NB4 (cell line): ENCODE measurements around the gene MRPL23.

Experiments
- DNase-seq: peaks from one replicate; pipeline ENCODE4 v3.0.0; 2010; ENCODE audit warnings: low read depth
- H3K4me3 ChIP-seq: one replicate; pipeline ENCODE4 v1.5.1; 2011; ENCODE audit warnings: mild to moderate bottlenecking, low read depth, low read length, moderate library complexity
- MYC ChIP-seq: IDR thresholded peaks from 2 replicates; pipeline ENCODE4 v1.6.1; 2011; ENCODE audit warnings: low read depth, low read length
- POLR2A ChIP-seq: IDR thresholded peaks from 2 replicates; pipeline ENCODE4 v1.6.1; 2011; ENCODE audit warnings: mild to moderate bottlenecking; ENCODE audit not compliant: insufficient read length; ENCODE audit errors: extremely low read depth
- TF ChIP-seq, protein P1 (sequence below): IDR thresholded peaks from one replicate; pipeline ENCODE4 v1.5.1; 2012; ENCODE audit warnings: low read depth, low read length
- TF ChIP-seq, protein P2 (sequence below): IDR thresholded peaks from 2 replicates; pipeline ENCODE4 v1.6.1; 2011; ENCODE audit warnings: low read depth, low read length

MRPL23 gene

DNA sequence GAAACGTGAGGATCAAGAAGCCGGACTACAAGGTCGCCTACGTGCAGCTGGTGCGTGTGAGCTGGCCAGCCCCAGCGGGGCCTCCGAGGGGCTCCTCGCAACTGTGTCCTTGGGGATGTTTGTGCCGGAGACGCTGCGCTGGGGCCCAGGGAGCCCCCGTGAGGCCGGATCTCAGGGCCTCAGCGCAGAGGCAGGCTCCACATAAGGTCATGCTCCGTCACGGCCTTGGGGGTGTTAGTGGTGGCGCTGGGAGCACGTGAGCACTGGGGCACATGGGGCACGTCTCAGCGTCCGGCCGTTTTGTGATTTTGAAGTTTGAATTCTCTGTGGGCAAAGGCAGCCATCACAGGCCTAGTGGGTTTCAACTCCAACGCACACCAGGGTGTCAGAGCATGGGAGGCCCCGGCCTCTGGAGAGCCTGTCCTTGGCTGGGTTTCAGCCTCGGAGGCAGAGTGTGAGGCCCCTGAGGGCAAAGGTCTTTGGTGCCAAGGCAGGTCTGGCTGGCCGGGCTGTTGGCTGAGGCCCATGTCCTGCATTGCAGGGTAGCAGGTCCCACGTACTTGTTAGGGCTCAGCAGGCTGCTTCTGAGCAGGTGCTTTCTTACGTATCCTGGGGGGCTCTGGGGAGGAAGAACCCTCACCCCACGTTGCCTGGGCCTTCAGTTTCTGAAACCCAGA, 5.8 kb downstream of the MRPL23 start:
- no peak for DNase-seq

DNA sequence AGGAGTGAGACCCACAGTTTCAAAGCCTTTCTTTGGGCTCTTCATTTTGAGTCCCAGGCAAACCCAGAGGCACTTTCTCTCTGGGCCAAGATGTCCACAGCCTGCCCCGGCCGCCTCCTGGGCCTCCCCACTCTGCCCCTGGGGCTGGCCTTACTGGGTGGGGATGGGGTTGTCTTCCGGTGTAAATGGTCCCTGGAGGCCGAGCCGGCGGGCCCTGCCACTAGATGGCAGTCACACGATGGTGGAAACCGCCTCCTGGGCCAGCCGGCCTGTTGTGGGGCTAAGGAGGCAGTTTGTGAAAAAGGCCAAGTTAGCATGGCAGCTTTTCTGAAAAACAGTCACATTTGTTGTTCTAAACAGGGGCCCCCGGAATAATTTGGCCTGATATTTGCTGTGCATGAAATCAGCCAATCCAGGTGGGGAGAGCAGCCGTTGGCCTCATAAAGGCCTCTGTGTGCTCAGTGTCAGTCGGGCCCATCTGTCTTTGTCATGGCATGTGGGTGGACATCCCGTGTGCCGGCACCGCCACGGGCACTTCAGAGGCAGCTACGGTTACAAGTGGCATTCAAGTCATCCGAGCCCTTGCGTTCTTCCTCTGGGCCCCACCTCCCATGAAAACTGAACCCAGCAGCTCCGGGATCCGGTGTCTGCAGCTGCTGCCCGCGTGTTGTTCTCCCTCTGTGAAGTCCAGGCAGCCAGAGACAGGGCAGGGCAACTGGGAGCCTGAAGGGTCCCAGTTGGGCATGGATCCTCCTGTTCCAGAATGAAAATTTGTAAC, 6.5 kb downstream of the MRPL23 start:
- no peak overlapping the region for H3K4me3 ChIP-seq
- TF ChIP-seq, protein P1, sequence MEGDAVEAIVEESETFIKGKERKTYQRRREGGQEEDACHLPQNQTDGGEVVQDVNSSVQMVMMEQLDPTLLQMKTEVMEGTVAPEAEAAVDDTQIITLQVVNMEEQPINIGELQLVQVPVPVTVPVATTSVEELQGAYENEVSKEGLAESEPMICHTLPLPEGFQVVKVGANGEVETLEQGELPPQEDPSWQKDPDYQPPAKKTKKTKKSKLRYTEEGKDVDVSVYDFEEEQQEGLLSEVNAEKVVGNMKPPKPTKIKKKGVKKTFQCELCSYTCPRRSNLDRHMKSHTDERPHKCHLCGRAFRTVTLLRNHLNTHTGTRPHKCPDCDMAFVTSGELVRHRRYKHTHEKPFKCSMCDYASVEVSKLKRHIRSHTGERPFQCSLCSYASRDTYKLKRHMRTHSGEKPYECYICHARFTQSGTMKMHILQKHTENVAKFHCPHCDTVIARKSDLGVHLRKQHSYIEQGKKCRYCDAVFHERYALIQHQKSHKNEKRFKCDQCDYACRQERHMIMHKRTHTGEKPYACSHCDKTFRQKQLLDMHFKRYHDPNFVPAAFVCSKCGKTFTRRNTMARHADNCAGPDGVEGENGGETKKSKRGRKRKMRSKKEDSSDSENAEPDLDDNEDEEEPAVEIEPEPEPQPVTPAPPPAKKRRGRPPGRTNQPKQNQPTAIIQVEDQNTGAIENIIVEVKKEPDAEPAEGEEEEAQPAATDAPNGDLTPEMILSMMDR, result no peak
- TF ChIP-seq, protein P2, sequence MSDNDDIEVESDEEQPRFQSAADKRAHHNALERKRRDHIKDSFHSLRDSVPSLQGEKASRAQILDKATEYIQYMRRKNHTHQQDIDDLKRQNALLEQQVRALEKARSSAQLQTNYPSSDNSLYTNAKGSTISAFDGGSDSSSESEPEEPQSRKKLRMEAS, result no peak
- TF ChIP-seq MYC, result no peak
- no peak for TF ChIP-seq POLR2A
- no peak for DNase-seq

More for the DNA sequence above, 5.8 kb downstream of the MRPL23 start:
- H3K4me3 ChIP-seq, result no peak overlapping the region
- no peak for TF ChIP-seq POLR2A
- TF ChIP-seq, protein P1, result no peak
- no peak for TF ChIP-seq MYC
- TF ChIP-seq, protein P2, result no peak

DNA sequence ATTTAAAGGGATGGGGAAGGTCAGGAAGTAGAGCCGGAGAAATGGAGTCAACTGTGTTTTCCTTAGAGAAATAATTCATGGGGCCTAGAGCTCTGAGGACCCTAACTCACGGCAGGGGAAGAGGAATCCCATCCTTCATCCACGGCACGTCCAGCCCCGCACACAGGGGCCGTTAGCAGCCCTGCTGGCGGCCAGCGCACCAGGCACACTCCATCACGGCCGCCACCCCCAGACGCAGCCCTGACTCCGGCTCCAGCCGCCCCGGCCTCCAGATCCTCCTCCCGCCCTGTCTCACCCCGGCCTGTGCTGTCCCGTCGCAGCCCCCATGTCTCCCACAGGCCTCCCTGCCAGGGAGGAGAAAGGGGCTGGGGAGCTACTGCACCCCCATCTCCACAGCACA, 11.2 kb downstream of the MRPL23 start:
- H3K4me3 ChIP-seq, result no peak overlapping the region
- no peak for DNase-seq
- no peak for TF ChIP-seq MYC
- no peak for TF ChIP-seq POLR2A
- TF ChIP-seq, protein P1, result no peak

DNA sequence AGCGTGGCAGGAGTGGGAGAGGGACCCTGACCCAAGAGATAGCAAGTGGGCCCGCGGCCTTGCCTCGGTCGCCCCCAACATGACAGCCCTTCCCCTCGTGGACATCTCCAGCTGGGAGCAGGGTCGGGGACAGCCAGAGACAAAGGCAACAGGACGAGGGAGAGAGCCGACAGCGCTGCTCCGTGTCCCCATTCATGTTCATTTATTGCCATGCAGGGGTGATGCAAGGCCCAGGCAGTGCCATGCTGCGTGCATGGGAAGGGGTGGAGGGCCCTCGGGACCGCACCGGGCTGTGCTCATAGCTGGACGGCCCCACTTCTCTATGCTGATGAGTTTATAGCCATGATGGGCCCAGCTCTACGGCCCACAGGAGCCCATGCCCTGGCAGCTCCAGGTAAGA, 12.7 kb downstream of the MRPL23 start:
- DNase-seq, result no peak
- TF ChIP-seq, protein P2, result no peak
- TF ChIP-seq, protein P1, result no peak
- TF ChIP-seq MYC (no peak), POLR2A (no peak)
- no peak overlapping the region for H3K4me3 ChIP-seq

DNA sequence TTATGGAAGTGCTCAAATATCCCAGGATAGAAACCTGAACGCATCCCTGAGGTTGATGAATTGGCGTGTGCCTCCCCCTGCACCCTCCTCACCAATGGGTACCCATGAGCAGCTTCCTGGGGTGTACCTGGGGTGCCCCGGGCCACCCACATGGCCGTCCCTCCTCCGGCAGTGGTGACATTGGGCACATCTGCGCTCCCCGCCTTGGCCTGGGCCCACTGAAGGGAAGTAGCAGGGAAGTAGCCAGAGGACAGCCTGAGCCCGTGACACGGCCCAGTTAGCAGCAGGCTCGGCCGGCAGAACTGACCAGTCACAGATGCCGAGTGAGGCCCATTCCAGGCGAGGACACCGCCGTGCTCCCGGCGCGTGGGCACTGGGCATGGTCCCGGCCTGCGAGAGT, 16.7 kb downstream of the MRPL23 start:
- no peak for DNase-seq
- H3K4me3 ChIP-seq, result no peak overlapping the region
- TF ChIP-seq, protein P2, result no peak
- TF ChIP-seq MYC (no peak), POLR2A (no peak)
- TF ChIP-seq, protein P1, result no peak
